IMR-90 (cell line): ENCODE measurements around the gene ZNF554. TPM values are rescaled to one million over a fixed set of nuclear protein-coding genes. Genes with fewer than 3 reads are reported as not detected.

Experiments used
- ATAC-seq: fragments of 200-7000 bp; cut with Tn5 transposase; 2 replicates; pipeline ENCODE4 v1.9.1; 2020; ENCODE audit warnings: low read depth, mild to moderate bottlenecking, moderate library complexity
- BruUV-seq: library from RNA; stranded (reverse); fragments of 400-500 nt; replicated peaks from 2 replicates; lab custom pipeline; 2021; lab: Mats Ljungman, UMichigan
- CTCF ChIA-PET: fragments of 300-600 bp; formaldehyde crosslinking; extraction: SDS; loops from one replicate; lab custom pipeline; 2021; ENCODE audit warnings: antibody characterized with exemption; lab: Yijun Ruan, JAX
- POLR2A ChIA-PET: fragments of 300-600 bp; sonication (Branson Sonifier 250); formaldehyde crosslinking; loops from one replicate; lab custom pipeline; 2022; ENCODE audit warnings: antibody characterized with exemption; ENCODE audit not compliant: unreplicated experiment; lab: Charles Lee
- DNase-seq: peaks from one replicate; pipeline ENCODE4 v3.0.0; 2013
- H2AFZ ChIP-seq: replicated peaks from 2 replicates; pipeline ENCODE3; 2013; ENCODE audit warnings: low read length, mild to moderate bottlenecking; ENCODE audit not compliant: poor library complexity
- H2AK5ac ChIP-seq: 2 replicates; pipeline ENCODE4 v1.6.1; 2013; ENCODE audit warnings: low read depth, low read length, inconsistent platforms
- H2AK9ac ChIP-seq: replicated peaks from 2 replicates; pipeline ENCODE3; 2013; ENCODE audit warnings: mild to moderate bottlenecking, low read depth, low read length, moderate library complexity; ENCODE audit not compliant: poor library complexity
- H2BK120ac ChIP-seq: 2 replicates; pipeline ENCODE4 v1.6.1; 2013; ENCODE audit warnings: low read depth, low read length, inconsistent platforms
- H2BK15ac ChIP-seq: 3 replicates; pipeline ENCODE4 v1.6.1; 2013; ENCODE audit warnings: low read depth, low read length, inconsistent platforms
- H2BK20ac ChIP-seq: 2 replicates; pipeline ENCODE4 v1.6.1; 2013; ENCODE audit warnings: low read depth, mild to moderate bottlenecking, inconsistent platforms, low read length, moderate library complexity
- H2BK5ac ChIP-seq: 2 replicates; pipeline ENCODE4 v1.6.1; 2013; ENCODE audit warnings: mild to moderate bottlenecking, low read depth, low read length, inconsistent platforms; ENCODE audit not compliant: poor library complexity, severe bottlenecking
- H3K14ac ChIP-seq: replicated peaks from 2 replicates; pipeline ENCODE4 v1.6.1; 2013; ENCODE audit warnings: low read depth, low read length, inconsistent platforms
- H3K18ac ChIP-seq: 2 replicates; pipeline ENCODE4 v1.6.1; 2013; ENCODE audit warnings: low read depth, low read length, control low read depth
- H3K23ac ChIP-seq: 2 replicates; pipeline ENCODE4 v1.6.1; 2013; ENCODE audit warnings: low read depth, low read length, inconsistent platforms
- H3K27ac ChIP-seq: 2 replicates; pipeline ENCODE4 v1.5.1; 2013; ENCODE audit warnings: mild to moderate bottlenecking, control low read depth, low read length; ENCODE audit not compliant: insufficient read depth
- H3K27me3 ChIP-seq: 2 replicates; pipeline ENCODE4 v1.6.1; 2013; ENCODE audit warnings: low read length; ENCODE audit not compliant: control insufficient read depth, insufficient read depth
- H3K36me3 ChIP-seq: 2 replicates; pipeline ENCODE4 v1.6.1; 2013; ENCODE audit warnings: low read length, mixed read lengths; ENCODE audit not compliant: control insufficient read depth, insufficient read depth
- H3K4ac ChIP-seq: 2 replicates; pipeline ENCODE4 v1.6.1; 2013; ENCODE audit warnings: low read depth, low read length, inconsistent platforms
- H3K4me1 ChIP-seq: 2 replicates; pipeline ENCODE4 v1.6.1; 2013; ENCODE audit warnings: low read length, mixed read lengths; ENCODE audit not compliant: control insufficient read depth, insufficient read depth
- H3K4me2 ChIP-seq: 2 replicates; pipeline ENCODE4 v1.6.1; 2013; ENCODE audit warnings: low read depth, mild to moderate bottlenecking, control low read depth, low read length, moderate library complexity
- H3K4me3 ChIP-seq: 2 replicates; pipeline ENCODE4 v1.5.1; 2013; ENCODE audit warnings: low read depth, mild to moderate bottlenecking, control low read depth, low read length, moderate library complexity; ENCODE audit not compliant: insufficient read depth
- H3K56ac ChIP-seq: 2 replicates; pipeline ENCODE4 v1.6.1; 2013; ENCODE audit warnings: low read length, inconsistent platforms; ENCODE audit not compliant: insufficient read depth; ENCODE audit errors: extremely low read depth
- H3K79me1 ChIP-seq, 2 experiments: 2 replicates each; pipeline ENCODE4 v1.6.1; 2013; ENCODE audit warnings: low read length in 2 of 2, inconsistent platforms in 1 of 2, low read depth in 1 of 2
- H3K9ac ChIP-seq: 2 replicates; pipeline ENCODE4 v1.6.1; 2013; ENCODE audit warnings: low read depth, low read length, control low read depth
- H3K9me1 ChIP-seq: 2 replicates; pipeline ENCODE4 v1.6.1; 2013; ENCODE audit warnings: low read length, inconsistent platforms; ENCODE audit not compliant: insufficient read depth
- H3K9me3 ChIP-seq: 2 replicates; pipeline ENCODE4 v1.6.1; 2013; ENCODE audit warnings: low read length; ENCODE audit not compliant: control insufficient read depth, insufficient read depth
- H4K20me1 ChIP-seq: 2 replicates; pipeline ENCODE4 v1.6.1; 2013; ENCODE audit warnings: low read length, inconsistent platforms; ENCODE audit not compliant: insufficient read depth
- H4K5ac ChIP-seq: 2 replicates; pipeline ENCODE4 v1.6.1; 2013; ENCODE audit warnings: mild to moderate bottlenecking, low read depth, low read length, control low read depth
- H4K8ac ChIP-seq, 2 experiments: 2 replicates each; pipeline ENCODE4 v1.6.1; 2013; ENCODE audit warnings: low read depth in 2 of 2, low read length in 2 of 2, control low read depth in 1 of 2, inconsistent platforms in 1 of 2
- H4K91ac ChIP-seq: 2 replicates; pipeline ENCODE4 v1.6.1; 2013; ENCODE audit warnings: low read depth, low read length, inconsistent platforms; ENCODE audit not compliant: insufficient read depth
- BHLHE40 ChIP-seq: fragments of 150-350 bp; IDR thresholded peaks from 2 replicates; pipeline ENCODE4 v1.6.1; 2016; ENCODE audit warnings: mild to moderate bottlenecking, low read depth, low read length
- CEBPB ChIP-seq: IDR thresholded peaks from 2 replicates; pipeline ENCODE4 v1.6.1; 2012; ENCODE audit warnings: low read depth, low read length, improper control_type of control experiment
- CTCF ChIP-seq: conservative IDR thresholded peaks from 2 replicates; pipeline ENCODE4 v1.5.1; 2012; ENCODE audit warnings: mild to moderate bottlenecking, low read depth, low read length, improper control_type of control experiment
- FOS ChIP-seq: fragments of 150-350 bp; IDR thresholded peaks from 2 replicates; pipeline ENCODE4 v1.6.1; 2016; ENCODE audit warnings: low read depth, low read length
- MAZ ChIP-seq: IDR thresholded peaks from 2 replicates; pipeline ENCODE4 v1.6.1; 2012; ENCODE audit warnings: low read depth, mild to moderate bottlenecking, low read length, improper control_type of control experiment, moderate library complexity, borderline replicate concordance
- MXI1 ChIP-seq: IDR thresholded peaks from 2 replicates; pipeline ENCODE4 v1.6.1; 2012; ENCODE audit warnings: low read depth, mild to moderate bottlenecking, low read length, moderate library complexity, borderline replicate concordance
- POLR2A ChIP-seq: IDR thresholded peaks from 2 replicates; pipeline ENCODE4 v1.6.1; 2012; ENCODE audit warnings: mild to moderate bottlenecking, low read depth, low read length
- RAD21 ChIP-seq: IDR thresholded peaks from 2 replicates; pipeline ENCODE4 v1.6.1; 2012; ENCODE audit warnings: low read length, improper control_type of control experiment
- RCOR1 ChIP-seq: IDR thresholded peaks from 2 replicates; pipeline ENCODE4 v1.6.1; 2012; ENCODE audit warnings: mild to moderate bottlenecking, low read length, improper control_type of control experiment; ENCODE audit not compliant: insufficient replicate concordance
- RFX5 ChIP-seq: IDR thresholded peaks from 2 replicates; pipeline ENCODE4 v1.8.0; 2012; ENCODE audit warnings: low read depth, mild to moderate bottlenecking, low read length, moderate library complexity
- USF2 ChIP-seq: fragments of 150-350 bp; IDR thresholded peaks from 2 replicates; pipeline ENCODE4 v1.6.1; 2017; ENCODE audit warnings: mild to moderate bottlenecking, antibody characterized with exemption, low read length, low read depth
- WGBS, 2 experiments: methylation state at CpG; one replicate each; pipeline versions ENCODE4 v1.1.5 to v1.1.7; 2013; ENCODE audit warnings: missing lambda C conversion rate in 2 of 2; ENCODE audit not compliant: insufficient read length in 1 of 2; ENCODE audit errors: extremely low coverage in 2 of 2; 5-methylcytosine and 5-hydroxymethylcytosine counted together
- dilution Hi-C: fragments of 300-500 bp; cut with HindIII; formaldehyde crosslinking; loops from one replicate; pipeline ENCODE4 v1.14.3; 2018; ENCODE audit warnings: low sequenced_read_pairs; ENCODE audit not compliant: unreplicated experiment
- in situ Hi-C: fragments of 300-500 bp; cut with MboI; formaldehyde crosslinking; loops from 3 replicates; pipeline ENCODE4 v1.14.3; 2019; ENCODE audit warnings: low sequenced_read_pairs, inconsistent platforms, mixed read lengths
- intact Hi-C: fragments of 100-400 bp; cut with micrococcal nuclease; formaldehyde crosslinking; loops from 2 replicates; pipeline ENCODE4 v1.10.0; 2022
- polyA plus RNA-seq, 3 experiments: library from polyadenylated mRNA; depleted of rRNA; stranded (reverse); fragments of >200 nt; gene quantifications; 2 replicates each; pipeline ENCODE4 v1.2.3, GENCODE V29; 2012; ENCODE audit warnings: low replicate concordance in 1 of 3
- total RNA-seq: library from RNA; depleted of rRNA; stranded (reverse); fragments of >200 nt; gene quantifications from 2 replicates; pipeline ENCODE4 v1.2.3, GENCODE V29; 2012

ZNF554 gene
- total and polyA plus RNA-seq, 2 of the 4 experiments (the other 2 are of a cell fraction) = 1.5 to 3.0 TPM

DNA sequence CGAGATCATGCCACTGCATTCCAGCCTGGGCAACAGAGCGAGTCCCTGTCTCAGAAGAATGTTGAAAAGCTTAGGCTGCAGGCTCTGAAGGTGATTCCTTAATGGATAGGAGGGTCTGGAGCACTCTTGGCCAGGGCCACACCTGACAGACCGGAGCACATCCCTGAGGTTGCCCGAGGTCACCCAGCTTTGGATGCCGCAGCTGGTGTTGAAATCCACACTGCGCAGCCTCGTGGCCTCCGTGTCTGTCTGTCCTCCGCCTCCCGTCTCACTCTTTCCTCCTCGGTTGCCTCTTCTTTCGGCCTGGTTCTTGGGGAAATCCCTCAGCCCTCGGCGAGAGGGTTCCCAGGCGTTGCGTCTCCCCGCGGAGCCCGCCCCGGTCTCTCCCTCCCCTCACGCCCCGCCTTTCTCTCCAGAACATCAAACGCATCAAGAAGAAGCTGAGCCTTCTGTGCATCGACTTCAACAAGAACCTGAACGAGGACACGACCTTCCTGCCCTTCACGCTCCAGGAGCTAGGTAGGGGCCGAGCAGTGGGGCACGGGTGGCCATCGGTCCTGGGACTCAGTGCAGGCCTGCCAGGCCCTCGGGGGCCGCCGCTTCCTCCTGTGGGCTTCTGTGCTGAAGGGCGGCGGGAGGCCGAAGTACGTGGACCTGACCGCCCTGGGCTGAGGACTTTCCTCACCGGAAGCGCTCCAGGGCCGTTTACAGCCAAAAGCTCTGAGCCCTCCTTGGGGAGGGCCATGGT is 20.2 kb upstream of the ZNF554 start:
- no peaks in the 10 kb centered on the region for H3K27me3 ChIP-seq
- dilution Hi-C loops = no loop called here
- H3K27ac ChIP-seq = no peak overlapping the region
- no peak overlapping the region for H4K5ac ChIP-seq
- no peak overlapping the region for H3K56ac ChIP-seq
- H3K4me1 ChIP-seq = no peaks in the 10 kb centered on the region
- H3K23ac ChIP-seq = no peak overlapping the region
- no peak overlapping the region for H2AK9ac ChIP-seq
- TF ChIP-seq FOS (no peak), RFX5 (no peak), POLR2A (no peak), MXI1 (no peak), MAZ (no peak), RAD21 (no peak), RCOR1 (no peak), BHLHE40 (no peak), USF2 (no peak), CEBPB (no peak), CTCF (no peak)
- H3K9ac ChIP-seq = no peak overlapping the region
- H4K20me1 ChIP-seq = peaks cover 6% of the 10 kb centered on the region; the same call in 1 of the 2 replicates
- no peak overlapping the region for H3K4ac ChIP-seq
- no TSS peak for BruUV-seq
- no peaks in the 10 kb centered on the region for H3K9me1 ChIP-seq
- H4K91ac ChIP-seq = no peak overlapping the region
- no peak overlapping the region for H3K4me3 ChIP-seq
- no peaks in the 10 kb centered on the region for H3K9me3 ChIP-seq
- ATAC-seq (no peak), DNase-seq (no peak)
- no peak overlapping the region for H3K18ac ChIP-seq
- no peak overlapping the region for H2BK15ac ChIP-seq
- H3K14ac ChIP-seq = no peak overlapping the region
- H2AK5ac ChIP-seq = no peak overlapping the region
- no peak overlapping the region for H2AFZ ChIP-seq
- intact Hi-C loops = no loop called here
- ChIA-PET CTCF (no interaction called here), POLR2A (no interaction called here)
- H3K79me1 ChIP-seq = peaks cover 0 to 35% of the 10 kb centered on the region in 2 experiments; a peak in 3 of 4 replicates
- H2BK120ac ChIP-seq = no peak overlapping the region
- no peak overlapping the region for H3K4me2 ChIP-seq
- no peak overlapping the region for H2BK5ac ChIP-seq
- no peak overlapping the region for H2BK20ac ChIP-seq
- no peak overlapping the region for H4K8ac ChIP-seq
- in situ Hi-C loops = no loop called here
- WGBS, 2 experiments = 99% methylated on average over 12 of the region's 41 CpGs; no CpG with 5 or more reads in 1 of the 2 experiments
- peaks cover 48% of the 10 kb centered on the region for H3K36me3 ChIP-seq
